ENCODE data around the gene PLEKHG3. TPM values are rescaled to one million over a fixed set of nuclear protein-coding genes. Genes with fewer than 3 reads are reported as not detected.

The PLEKHG3 gene
- total RNA-seq, 2 experiments from 2014 or later = 5.5 to 6.6 TPM

- H3K27me3 Mint-ChIP-seq = no peaks in the 10 kb centered on the region
- no peak overlapping the region for H3K27ac Mint-ChIP-seq
- no peaks in the 10 kb centered on the region for H3K9me3 Mint-ChIP-seq
- no peaks in the 10 kb centered on the region for H3K4me1 Mint-ChIP-seq
- ATAC-seq (ENCODE audit: low read depth) (no peak), DNase-seq (no peak)
- POLR2A ChIA-PET = no interaction called here
- H3K4me3 Mint-ChIP-seq = no peak overlapping the region
- H3K36me3 Mint-ChIP-seq = no peaks in the 10 kb centered on the region
Measured at GRCh38 chr14:64795211-64795610, 91.0 kb downstream of the PLEKHG3 start.

GRCh38 chr14:64795921-64796320, 91.7 kb downstream of the PLEKHG3 start:
- Mint-ChIP-seq H3K4me3 (no peak overlapping the region), H3K27me3 (no peaks in the 10 kb centered on the region), H3K36me3 (no peaks in the 10 kb centered on the region), H3K9me3 (no peaks in the 10 kb centered on the region), H3K4me1 (no peaks in the 10 kb centered on the region), H3K27ac (no peak overlapping the region)
- DNase-seq (no peak), ATAC-seq (ENCODE audit: low read depth) (no peak)
- POLR2A ChIA-PET = no interaction called here

- ATAC-seq (ENCODE audit: low read depth) (no peak), DNase-seq (no peak)
- Mint-ChIP-seq H3K4me1 (no peaks in the 10 kb centered on the region), H3K4me3 (no peak overlapping the region), H3K9me3 (no peaks in the 10 kb centered on the region), H3K27ac (no peak overlapping the region), H3K36me3 (no peaks in the 10 kb centered on the region), H3K27me3 (peaks cover 3% of the 10 kb centered on the region)
- POLR2A ChIA-PET = no interaction called here
Measured at GRCh38 chr14:64796369-64796768, 92.1 kb downstream of the PLEKHG3 start.

GRCh38 chr14:64799555-64799954, 95.3 kb downstream of the PLEKHG3 start:
- ATAC-seq (ENCODE audit: low read depth) = no peak
- no peak for DNase-seq
- H3K27me3 Mint-ChIP-seq = peaks cover 7% of the 10 kb centered on the region
- H3K9me3 Mint-ChIP-seq = no peaks in the 10 kb centered on the region
- H3K4me1 Mint-ChIP-seq = no peaks in the 10 kb centered on the region
- no peak overlapping the region for H3K27ac Mint-ChIP-seq
- no peak overlapping the region for H3K4me3 Mint-ChIP-seq
- POLR2A ChIA-PET = no interaction called here
- H3K36me3 Mint-ChIP-seq = no peaks in the 10 kb centered on the region

Small RNAs within 50 kb of the gene (microRNA-seq; reads per million reads assigned to microRNA genes)
- gene MIR7855 = not detected

Other genes starting within 250 kb of the PLEKHG3 start
- gene AKAP5, start 238.9 kb upstream of the PLEKHG3 start, total RNA-seq = 1 to 10 TPM; 1.7 TPM
- 10 to 100 TPM; 51.2 to 55.3 TPM for gene ZBTB25, start 200.6 kb upstream of the PLEKHG3 start, total RNA-seq
- gene ZBTB1, start 199.7 kb upstream of the PLEKHG3 start, total RNA-seq = 10 to 100 TPM; 84.1 to 86.7 TPM
- 1 to 10 TPM; 3.3 to 4.0 TPM for gene HSPA2, start 163.7 kb upstream of the PLEKHG3 start, total RNA-seq
- under 1 TPM; 0.28 to 0.69 TPM for gene PPP1R36, start 154.5 kb upstream of the PLEKHG3 start, total RNA-seq
- not detected for gene SPTB, start 175.5 kb downstream of the PLEKHG3 start, total RNA-seq
- 10 to 100 TPM; 67.6 to 89.7 TPM for gene CHURC1, start 210.0 kb downstream of the PLEKHG3 start, total RNA-seq
- gene GPX2, start 238.3 kb downstream of the PLEKHG3 start, total RNA-seq = not detected